ENCODE measurements around the gene ZBTB20. TPM values are rescaled to one million over a fixed set of nuclear protein-coding genes. Genes with fewer than 3 reads are reported as not detected.

Gene ZBTB20
- total and polyA plus RNA-seq, 2 donors (not counting 1 experiment from before 2014, with no cell fraction given) = 4.0 to 22.5 TPM

DNA sequence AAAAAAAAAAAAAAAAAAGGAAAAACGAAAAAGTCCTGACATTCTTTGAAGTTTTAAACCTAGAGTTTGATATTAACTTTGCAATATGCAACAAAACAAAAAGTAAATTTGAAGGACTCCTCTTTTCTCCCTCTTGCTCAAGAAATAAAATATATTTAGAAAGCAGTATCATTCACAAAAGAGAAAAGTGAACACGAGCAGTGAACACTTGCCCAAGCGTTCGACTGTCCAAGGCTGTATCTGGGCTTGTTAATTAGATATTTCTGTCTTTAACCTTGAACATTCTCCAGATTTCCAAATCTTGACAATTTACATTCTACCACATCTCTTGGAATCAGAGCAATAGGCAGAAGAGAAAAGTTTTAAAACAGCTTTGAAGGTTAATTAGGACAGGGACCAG lies 495.5 kb downstream of the ZBTB20 start:
- Histone ChIP-seq H3K27me3 (ENCODE audit: control insufficient read depth, insufficient read depth, low read length) (no peaks in the 10 kb centered on the region), H3K4me2 (ENCODE audit: extremely low read depth, insufficient read depth, low read length) (no peak overlapping the region), H3K79me2 (ENCODE audit: control insufficient read depth, insufficient read depth, low read length) (no peaks in the 10 kb centered on the region), H2AFZ (ENCODE audit: low read length) (no peak overlapping the region), H3K4me1 (ENCODE audit: control insufficient read depth, extremely low read depth, insufficient read depth, low read length) (peaks cover 5% of the 10 kb centered on the region), H4K20me1 (ENCODE audit: control insufficient read depth, extremely low read depth, insufficient read depth, low read length) (no peaks in the 10 kb centered on the region), H3K9me3 (ENCODE audit: control insufficient read depth, insufficient read depth, low read depth, low read length) (no peaks in the 10 kb centered on the region), H3K27ac (ENCODE audit: insufficient read depth, low read length) (no peak overlapping the region), H3K9ac (ENCODE audit: insufficient read depth, low read length) (no peak overlapping the region), H3K4me3 (replicated peaks in 1 of 4; ENCODE audit: control extremely low read depth in 1 of 4, insufficient read depth in 1 of 4, low read depth in 3 of 4, low read length in 4 of 4) (no peak overlapping the region), H3K36me3 (ENCODE audit: control insufficient read depth, insufficient read depth, low read length) (no peaks in the 10 kb centered on the region)
- TF ChIP-seq, protein P1, sequence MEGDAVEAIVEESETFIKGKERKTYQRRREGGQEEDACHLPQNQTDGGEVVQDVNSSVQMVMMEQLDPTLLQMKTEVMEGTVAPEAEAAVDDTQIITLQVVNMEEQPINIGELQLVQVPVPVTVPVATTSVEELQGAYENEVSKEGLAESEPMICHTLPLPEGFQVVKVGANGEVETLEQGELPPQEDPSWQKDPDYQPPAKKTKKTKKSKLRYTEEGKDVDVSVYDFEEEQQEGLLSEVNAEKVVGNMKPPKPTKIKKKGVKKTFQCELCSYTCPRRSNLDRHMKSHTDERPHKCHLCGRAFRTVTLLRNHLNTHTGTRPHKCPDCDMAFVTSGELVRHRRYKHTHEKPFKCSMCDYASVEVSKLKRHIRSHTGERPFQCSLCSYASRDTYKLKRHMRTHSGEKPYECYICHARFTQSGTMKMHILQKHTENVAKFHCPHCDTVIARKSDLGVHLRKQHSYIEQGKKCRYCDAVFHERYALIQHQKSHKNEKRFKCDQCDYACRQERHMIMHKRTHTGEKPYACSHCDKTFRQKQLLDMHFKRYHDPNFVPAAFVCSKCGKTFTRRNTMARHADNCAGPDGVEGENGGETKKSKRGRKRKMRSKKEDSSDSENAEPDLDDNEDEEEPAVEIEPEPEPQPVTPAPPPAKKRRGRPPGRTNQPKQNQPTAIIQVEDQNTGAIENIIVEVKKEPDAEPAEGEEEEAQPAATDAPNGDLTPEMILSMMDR (conservative IDR thresholded peaks at IDR 0.05 in 1 of 2, IDR thresholded peaks at IDR 0.05 in 1 of 2; ENCODE audit: low read depth in 1 of 2, low read length in 2 of 2) = no peak
- no peak for TF ChIP-seq EZH2 (IDR thresholded peaks at IDR 0.05; ENCODE audit: low read length, missing control alignments)
- DNase-seq (ENCODE audit: low read depth in 2 of 2) = no peak

DNA sequence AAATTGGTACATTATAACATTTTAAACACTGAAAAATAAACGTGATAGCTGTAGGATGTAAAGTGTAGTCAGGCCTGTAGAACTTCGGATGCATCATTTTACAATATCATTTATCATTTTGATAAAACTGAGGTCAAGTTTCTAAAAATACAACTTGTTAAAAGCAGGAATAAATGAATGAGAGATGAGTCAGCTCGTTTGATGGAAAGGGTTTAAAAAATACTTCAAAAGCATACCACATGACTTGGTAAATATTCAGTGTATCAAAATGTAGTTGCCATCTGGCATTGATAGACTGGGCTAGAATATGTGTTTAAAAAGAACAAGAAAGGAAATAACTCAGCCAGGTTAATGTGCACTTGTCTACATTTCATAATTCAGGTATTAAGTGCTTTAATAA lies 496.3 kb downstream of the ZBTB20 start:
- Histone ChIP-seq H3K9ac (ENCODE audit: insufficient read depth, low read length) (no peak overlapping the region), H3K27ac (ENCODE audit: insufficient read depth, low read length) (no peak overlapping the region), H3K4me3 (replicated peaks in 1 of 4; ENCODE audit: control extremely low read depth in 1 of 4, insufficient read depth in 1 of 4, low read depth in 3 of 4, low read length in 4 of 4) (no peak overlapping the region)

DNA sequence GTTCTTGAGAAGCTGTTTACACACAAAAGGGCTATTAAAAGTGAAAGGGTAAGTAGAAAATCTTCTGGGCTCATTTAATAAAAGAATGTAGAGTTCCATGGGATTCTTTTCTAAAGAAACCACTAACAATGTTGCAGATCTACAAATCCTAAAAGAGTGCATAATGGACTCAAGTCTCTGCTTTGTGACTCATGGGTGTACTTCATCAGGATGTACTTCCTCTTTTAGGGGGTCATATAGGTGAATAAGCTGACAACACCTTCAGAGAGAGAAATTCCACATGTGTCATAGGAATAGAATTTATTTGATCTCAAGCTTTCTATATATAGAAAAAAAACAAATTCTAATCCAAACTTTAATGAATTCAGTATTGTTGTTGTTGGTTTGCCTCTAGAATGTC lies 497.8 kb downstream of the ZBTB20 start:
- TF ChIP-seq, protein P1 (conservative IDR thresholded peaks at IDR 0.05 in 1 of 2, IDR thresholded peaks at IDR 0.05 in 1 of 2; ENCODE audit: low read depth in 1 of 2, low read length in 2 of 2) = no peak
- no peak for TF ChIP-seq EZH2 (IDR thresholded peaks at IDR 0.05; ENCODE audit: low read length, missing control alignments)
- Histone ChIP-seq H3K9me3 (ENCODE audit: control insufficient read depth, insufficient read depth, low read depth, low read length) (no peaks in the 10 kb centered on the region), H3K4me2 (ENCODE audit: extremely low read depth, insufficient read depth, low read length) (peak overlapping the region; percentile 15), H3K4me3 (replicated peaks in 1 of 4; ENCODE audit: control extremely low read depth in 1 of 4, insufficient read depth in 1 of 4, low read depth in 3 of 4, low read length in 4 of 4) (no peak overlapping the region), H3K27me3 (ENCODE audit: control insufficient read depth, insufficient read depth, low read length) (no peaks in the 10 kb centered on the region), H3K36me3 (ENCODE audit: control insufficient read depth, insufficient read depth, low read length) (no peaks in the 10 kb centered on the region), H3K9ac (ENCODE audit: insufficient read depth, low read length) (no peak overlapping the region), H3K79me2 (ENCODE audit: control insufficient read depth, insufficient read depth, low read length) (no peaks in the 10 kb centered on the region), H3K27ac (ENCODE audit: insufficient read depth, low read length) (no peak overlapping the region), H4K20me1 (ENCODE audit: control insufficient read depth, extremely low read depth, insufficient read depth, low read length) (no peaks in the 10 kb centered on the region), H2AFZ (ENCODE audit: low read length) (no peak overlapping the region), H3K4me1 (ENCODE audit: control insufficient read depth, extremely low read depth, insufficient read depth, low read length) (peaks cover 5% of the 10 kb centered on the region)
- peak in 1 of 2 donors; percentile 87 for DNase-seq (ENCODE audit: low read depth in 2 of 2)

More for the DNA sequence above, 496.3 kb downstream of the ZBTB20 start:
- no peaks in the 10 kb centered on the region for H3K9me3 ChIP-seq (ENCODE audit: control insufficient read depth, insufficient read depth, low read depth, low read length)
- H3K4me1 ChIP-seq (ENCODE audit: control insufficient read depth, extremely low read depth, insufficient read depth, low read length) = peaks cover 5% of the 10 kb centered on the region
- H4K20me1 ChIP-seq (ENCODE audit: control insufficient read depth, extremely low read depth, insufficient read depth, low read length) = no peaks in the 10 kb centered on the region
- H2AFZ ChIP-seq (ENCODE audit: low read length) = no peak overlapping the region
- H3K36me3 ChIP-seq (ENCODE audit: control insufficient read depth, insufficient read depth, low read length) = no peaks in the 10 kb centered on the region
- no peaks in the 10 kb centered on the region for H3K27me3 ChIP-seq (ENCODE audit: control insufficient read depth, insufficient read depth, low read length)
- TF ChIP-seq, protein P1 (conservative IDR thresholded peaks at IDR 0.05 in 1 of 2, IDR thresholded peaks at IDR 0.05 in 1 of 2; ENCODE audit: low read depth in 1 of 2, low read length in 2 of 2) = no peak
- no peak for TF ChIP-seq EZH2 (IDR thresholded peaks at IDR 0.05; ENCODE audit: low read length, missing control alignments)
- no peaks in the 10 kb centered on the region for H3K79me2 ChIP-seq (ENCODE audit: control insufficient read depth, insufficient read depth, low read length)
- peak overlapping the region; percentile 1 for H3K4me2 ChIP-seq (ENCODE audit: extremely low read depth, insufficient read depth, low read length)
- peak; percentile 59 to 87 for DNase-seq (ENCODE audit: low read depth in 2 of 2)
